Tibial nerve (tissue), 4 donors: ENCODE measurements around the gene SLC27A2. TPM values are rescaled to one million over a fixed set of nuclear protein-coding genes. Genes with fewer than 3 reads are reported as not detected.

Source experiments
- DNase-seq, 2 donors: peaks; one replicate each; pipeline ENCODE4 v3.0.0-alpha.2; 2019; ENCODE audit warnings: low spot score in 2 of 2
- H3K27ac ChIP-seq, 4 donors: fragments of 200-600 bp; sonication (generic) in 3 of 4; one replicate each; pipeline ENCODE4 v1.5.1; 2017 to 2019; ENCODE audit warnings: mild to moderate bottlenecking in 1 of 4
- H3K27me3 ChIP-seq, 2 donors: fragments of 200-600 bp; sonication (generic) in 1 of 2; one replicate each; pipeline versions ENCODE4 v1.5.1 to v1.6.0; 2017 to 2019
- H3K36me3 ChIP-seq, 3 donors: fragments of 200-600 bp; sonication (generic); one replicate each; pipeline ENCODE4 v1.5.1; 2018 to 2019
- H3K4me1 ChIP-seq, 4 donors: fragments of 200-600 bp; sonication (generic) in 3 of 4; one replicate each; pipeline ENCODE4 v1.5.1; 2017 to 2019
- H3K4me3 ChIP-seq, 4 donors: fragments of 200-600 bp; sonication (generic) in 3 of 4; one replicate each; pipeline ENCODE4 v1.5.1; 2017 to 2019; ENCODE audit warnings: mild to moderate bottlenecking in 1 of 4, moderate library complexity in 1 of 4
- H3K9me3 ChIP-seq, 4 donors: fragments of 200-600 bp; sonication (generic) in 3 of 4; one replicate each; pipeline ENCODE4 v1.5.1; 2017 to 2019
- CTCF ChIP-seq, 5 experiments: fragments of 200-600 bp in 3 of 5; fragments of 450-650 bp in 2 of 5; sonication (generic) in 3 of 5; IDR thresholded peaks; one replicate each; pipeline ENCODE4 v1.5.1; 2016 to 2019; ENCODE audit warnings: antibody characterized with exemption in 5 of 5, mild to moderate bottlenecking in 3 of 5, moderate library complexity in 2 of 5
- EP300 ChIP-seq, 2 donors: sonication (generic); formaldehyde crosslinking; IDR thresholded peaks; one replicate each; pipeline ENCODE4 v1.6.1; 2017; ENCODE audit warnings: antibody characterized with exemption in 2 of 2, mild to moderate bottlenecking in 1 of 2
- POLR2A ChIP-seq, 2 donors: fragments of 450-650 bp; IDR thresholded peaks; one replicate each; pipeline ENCODE4 v1.6.1; 2017; ENCODE audit warnings: antibody characterized with exemption in 2 of 2, mild to moderate bottlenecking in 2 of 2, moderate library complexity in 2 of 2
- WGBS, 2 donors: methylation state at CpG; one replicate each; pipeline ENCODE4 v1.1.5; 2018; 5-methylcytosine and 5-hydroxymethylcytosine counted together
- total RNA-seq, 4 donors: library from RNA; depleted of rRNA; stranded (reverse); fragments of >200 nt; gene quantifications; one replicate each; pipeline ENCODE4 v1.1.0, GENCODE V29; 2016

SLC27A2 gene
- total RNA-seq, 4 donors from 2014 or later, result 0.21 to 0.22 TPM; not detected in 2

- H3K36me3 ChIP-seq, result no peaks in the 10 kb centered on the region
- no peak overlapping the region for H3K4me3 ChIP-seq
- no peaks in the 10 kb centered on the region for H3K9me3 ChIP-seq
- WGBS, 2 donors, result 100% methylated on average over 1 of the region's 1 CpG
- no peak for DNase-seq
- H3K27me3 ChIP-seq, result no peaks in the 10 kb centered on the region
- TF ChIP-seq POLR2A (IDR thresholded peaks at IDR 0.05) (no peak), CTCF (IDR thresholded peaks at IDR 0.05) (no peak), EP300 (IDR thresholded peaks at IDR 0.05) (no peak)
- H3K27ac ChIP-seq, result no peak overlapping the region
- H3K4me1 ChIP-seq, result no peaks in the 10 kb centered on the region
Measured at GRCh38 chr15:50244153-50244552, 62.2 kb downstream of the SLC27A2 start.

- no peaks in the 10 kb centered on the region for H3K9me3 ChIP-seq
- WGBS, 2 donors, result 91 to 96% methylated on average over 2 of the region's 2 CpGs
- no peak for DNase-seq
- H3K4me3 ChIP-seq, result no peak overlapping the region
- H3K27me3 ChIP-seq, result no peaks in the 10 kb centered on the region
- H3K36me3 ChIP-seq, result no peaks in the 10 kb centered on the region
- H3K27ac ChIP-seq, result no peak overlapping the region
- no peak for TF ChIP-seq POLR2A (IDR thresholded peaks at IDR 0.05)
- no peak for TF ChIP-seq CTCF (IDR thresholded peaks at IDR 0.05)
- TF ChIP-seq EP300 (IDR thresholded peaks at IDR 0.05), result no peak
- H3K4me1 ChIP-seq, result peaks cover 0 to 3% (median 0%) of the 10 kb centered on the region in 4 donors
Measured at GRCh38 chr15:50244959-50245624, 63.1 kb downstream of the SLC27A2 start.

DNA sequence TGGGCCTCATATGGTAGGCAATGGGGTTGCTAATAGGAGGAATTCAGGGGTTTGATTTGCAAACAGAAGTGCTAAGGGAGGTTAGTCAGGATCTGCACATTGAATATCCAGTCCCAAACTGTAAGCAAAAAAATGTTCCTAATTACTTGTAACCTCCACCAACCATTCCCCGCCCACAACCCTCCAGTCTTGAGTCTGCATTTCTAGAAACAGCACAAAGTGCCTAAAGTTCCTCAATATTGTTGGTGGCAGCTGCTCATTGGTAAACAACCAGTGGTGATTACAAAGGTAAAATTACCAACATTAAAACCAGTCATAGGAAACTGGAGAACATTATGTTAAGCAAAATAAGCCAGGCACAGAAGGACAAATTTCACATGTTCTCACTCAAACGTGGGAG lies 64.6 kb downstream of the SLC27A2 start:
- TF ChIP-seq CTCF (IDR thresholded peaks at IDR 0.05) (no peak), EP300 (IDR thresholded peaks at IDR 0.05) (no peak), POLR2A (IDR thresholded peaks at IDR 0.05) (no peak)
- no peak for DNase-seq
- WGBS, 2 donors, result 83 to 88% methylated on average over 2 of the region's 2 CpGs
- Histone ChIP-seq H3K4me1 (peaks cover 0 to 12% (median 0%) of the 10 kb centered on the region in 4 donors), H3K4me3 (no peak overlapping the region), H3K27me3 (no peaks in the 10 kb centered on the region), H3K9me3 (no peaks in the 10 kb centered on the region), H3K27ac (no peak overlapping the region), H3K36me3 (no peaks in the 10 kb centered on the region)

DNA sequence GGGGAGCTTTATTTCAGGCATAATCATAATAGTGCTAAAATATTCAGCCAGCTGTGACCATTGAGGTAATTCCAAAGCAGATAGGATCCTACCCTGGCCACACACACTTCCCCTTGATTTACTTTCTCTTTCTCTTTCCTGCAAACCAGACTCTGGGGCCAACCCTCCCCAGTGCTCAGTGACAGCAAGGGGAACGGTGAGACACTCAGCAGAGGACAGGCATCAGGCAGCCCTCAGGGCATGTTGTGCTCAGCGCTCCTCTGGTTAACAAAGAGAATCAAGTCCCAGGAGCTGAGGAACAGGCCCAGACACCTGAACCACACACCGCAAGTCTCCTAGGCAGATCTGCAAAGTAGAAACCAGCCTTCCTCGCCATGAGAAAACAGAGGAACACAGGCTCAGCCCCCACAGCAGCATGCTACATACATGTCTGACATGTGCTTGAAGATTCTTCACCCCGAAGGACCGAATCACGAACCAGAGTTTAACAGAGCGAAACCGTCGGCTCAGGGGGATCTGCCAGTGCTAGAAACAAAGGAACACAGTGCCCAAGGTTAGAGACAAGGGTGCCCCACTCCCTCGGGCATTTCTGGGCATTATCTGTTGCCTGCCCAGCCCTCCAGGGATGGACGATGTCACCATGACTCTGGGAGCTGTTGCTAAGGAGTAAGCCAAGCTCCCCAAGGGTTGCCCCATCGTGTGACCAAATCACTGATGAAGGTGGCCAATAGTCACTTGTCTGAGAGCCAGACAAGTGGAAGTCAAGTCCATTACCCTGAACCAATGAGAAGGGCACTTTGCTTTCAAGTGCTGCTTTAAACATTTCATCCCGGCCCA lies 66.0 kb downstream of the SLC27A2 start:
- Histone ChIP-seq H3K36me3 (no peaks in the 10 kb centered on the region), H3K9me3 (no peaks in the 10 kb centered on the region), H3K4me3 (no peak overlapping the region), H3K27ac (no peak overlapping the region), H3K4me1 (peaks cover 0 to 12% (median 0%) of the 10 kb centered on the region in 4 donors), H3K27me3 (no peaks in the 10 kb centered on the region)
- TF ChIP-seq EP300 (IDR thresholded peaks at IDR 0.05) (no peak), POLR2A (IDR thresholded peaks at IDR 0.05) (no peak)
- DNase-seq, result no peak
- 81 to 89% methylated on average over 14 of the region's 14 CpGs for WGBS, 2 donors

DNA sequence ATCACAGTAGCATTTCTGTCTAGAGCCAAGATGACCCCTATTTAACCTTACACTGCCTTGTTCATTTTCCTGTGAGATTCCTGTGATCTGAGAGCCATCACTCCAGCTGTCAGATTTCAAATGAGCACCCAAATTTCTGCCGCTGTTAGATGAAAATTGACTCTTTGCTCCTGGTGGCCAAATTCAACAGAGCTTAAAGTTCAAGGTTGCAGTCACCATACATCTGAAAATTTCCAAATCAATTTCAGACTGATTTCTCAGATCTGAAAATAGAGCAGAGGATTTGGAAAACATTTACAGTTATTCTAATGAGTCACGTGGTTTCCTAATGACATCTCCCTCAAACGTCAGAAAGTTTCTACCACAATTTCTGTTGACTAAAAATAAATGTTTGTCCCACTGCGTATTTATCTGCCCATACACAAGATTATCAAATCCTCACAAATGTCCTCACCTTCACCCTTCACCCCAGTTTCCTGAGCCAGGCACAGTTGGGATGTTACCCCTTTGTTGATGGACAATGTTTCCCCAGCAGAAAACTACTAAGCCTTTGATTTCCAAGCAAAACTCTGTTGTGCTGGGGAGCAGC lies 67.1 kb downstream of the SLC27A2 start:
- Histone ChIP-seq H3K4me1 (peaks cover 0 to 12% (median 0%) of the 10 kb centered on the region in 4 donors), H3K27me3 (no peaks in the 10 kb centered on the region), H3K36me3 (no peaks in the 10 kb centered on the region), H3K9me3 (no peaks in the 10 kb centered on the region), H3K27ac (no peak overlapping the region), H3K4me3 (no peak overlapping the region)
- WGBS, 2 donors, result 40 to 49% methylated on average over 4 of the region's 4 CpGs
- DNase-seq, result no peak
- TF ChIP-seq POLR2A (IDR thresholded peaks at IDR 0.05) (no peak), CTCF (IDR thresholded peaks at IDR 0.05) (no peak), EP300 (IDR thresholded peaks at IDR 0.05) (no peak)
